NCI-H187 treated with DMSO at 0.1 percent for 48 hours (cell line): ENCODE data around the gene PPA2.
"Not testable (repeated sequence)": the region's sequence is repeated elsewhere in the genome, so short reads cannot be mapped to it uniquely, and the experiment has no call there.

Source experiments
- DNase-seq: peaks from one replicate; lab custom pipeline; 2025; lab: John Stamatoyannopoulos, UW

Gene PPA2

DNA sequence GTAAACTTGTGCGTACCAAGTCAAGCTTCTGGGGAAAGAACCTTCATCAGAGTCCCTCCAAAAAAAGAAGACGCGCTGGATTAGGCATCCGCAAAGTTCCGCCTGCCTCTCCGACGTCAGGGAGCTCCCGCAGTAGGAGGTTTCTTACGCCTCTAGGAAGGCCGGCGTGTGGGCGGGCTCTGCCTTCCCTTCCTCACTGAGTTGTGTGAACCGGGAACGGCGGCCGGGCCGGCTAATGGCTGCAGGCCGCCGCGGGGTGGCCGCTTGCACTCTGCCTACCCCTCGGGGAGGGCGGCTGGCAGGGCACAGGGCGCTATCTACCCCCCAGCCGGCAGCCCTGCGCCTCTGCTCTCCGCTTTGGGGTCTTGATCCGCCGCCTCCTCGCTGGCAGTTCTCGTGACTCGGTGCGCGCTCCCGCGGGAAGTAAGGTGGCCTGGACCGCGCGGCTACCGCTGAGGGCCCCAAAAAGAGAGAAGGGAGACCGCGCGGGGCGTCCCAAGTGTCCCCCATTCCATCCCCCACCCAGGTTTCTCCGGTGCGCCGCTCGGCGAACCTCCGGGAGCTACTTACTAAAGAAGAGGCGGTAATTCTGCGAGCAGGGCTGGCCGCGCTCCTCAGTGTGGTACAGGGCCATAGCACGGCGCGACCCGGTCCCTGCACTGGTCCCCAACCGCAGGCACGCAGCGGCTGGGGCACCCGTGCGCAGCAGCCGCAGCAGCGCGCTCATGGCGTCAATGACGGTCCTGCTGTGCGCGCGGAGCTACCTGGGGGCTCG lies at the start of gene PPA2:
Gene PPA2, minus strand, starts transcription at position 739 of the 775 bp plus-strand sequence. Its CDS starts 12 bp downstream, at position 727.
- no peak for DNase-seq

GRCh38 chr4:105520819-105521790 lies 47.2 kb upstream of the PPA2 start:
- no peak for DNase-seq

DNA sequence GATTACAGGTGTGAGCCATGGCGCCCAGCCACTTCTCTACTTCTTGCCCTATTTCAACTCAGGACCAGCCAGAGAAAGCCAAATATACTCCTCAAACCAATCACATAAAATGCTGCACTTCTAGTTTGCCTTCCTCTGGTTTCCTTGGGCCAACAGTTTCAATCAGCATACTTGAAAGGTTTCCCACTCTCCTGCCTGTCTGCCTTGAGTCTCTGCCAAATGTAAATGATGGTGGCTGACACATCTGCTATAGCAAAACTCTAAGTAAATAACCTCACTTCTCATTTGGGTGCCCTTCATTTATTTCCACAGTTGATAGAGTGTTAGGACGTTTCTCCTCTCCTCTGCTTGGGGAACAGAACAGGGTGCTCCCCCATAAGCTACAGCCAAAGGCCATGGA lies 36.4 kb upstream of the PPA2 start:
- no peak for DNase-seq

GRCh38 chr4:105509714-105510113 lies 35.9 kb upstream of the PPA2 start:
- no peak for DNase-seq

- no peak for DNase-seq
Observed at GRCh38 chr4:105509291-105509690, 35.4 kb upstream of the PPA2 start.

GRCh38 chr4:105504744-105505143 lies 30.9 kb upstream of the PPA2 start:
- no peak for DNase-seq

GRCh38 chr4:105503484-105503883 lies 29.6 kb upstream of the PPA2 start:
- DNase-seq, result no peak

DNA sequence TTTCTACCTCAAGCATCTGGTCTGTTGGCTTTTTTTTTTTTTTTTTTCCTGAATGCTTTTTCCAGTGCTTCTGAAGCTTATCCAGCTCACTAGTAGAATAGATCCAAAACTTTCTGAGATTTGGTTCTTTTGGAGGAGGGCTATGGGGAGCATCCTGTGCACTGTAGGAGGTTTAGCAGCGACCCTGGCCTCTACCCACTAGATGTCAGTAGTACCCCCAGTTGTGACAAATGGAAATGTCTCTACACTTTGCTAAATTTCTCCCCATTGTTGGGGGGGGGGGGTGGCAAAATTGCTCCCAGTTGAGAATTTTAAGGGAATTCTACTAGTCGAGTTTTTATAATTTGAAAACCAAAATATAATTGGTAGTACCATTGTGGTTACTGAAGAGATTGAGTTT lies 23.0 kb upstream of the PPA2 start:
- no peak for DNase-seq

- DNase-seq, result no peak
Observed at GRCh38 chr4:105495667-105496066, 21.8 kb upstream of the PPA2 start.

DNA sequence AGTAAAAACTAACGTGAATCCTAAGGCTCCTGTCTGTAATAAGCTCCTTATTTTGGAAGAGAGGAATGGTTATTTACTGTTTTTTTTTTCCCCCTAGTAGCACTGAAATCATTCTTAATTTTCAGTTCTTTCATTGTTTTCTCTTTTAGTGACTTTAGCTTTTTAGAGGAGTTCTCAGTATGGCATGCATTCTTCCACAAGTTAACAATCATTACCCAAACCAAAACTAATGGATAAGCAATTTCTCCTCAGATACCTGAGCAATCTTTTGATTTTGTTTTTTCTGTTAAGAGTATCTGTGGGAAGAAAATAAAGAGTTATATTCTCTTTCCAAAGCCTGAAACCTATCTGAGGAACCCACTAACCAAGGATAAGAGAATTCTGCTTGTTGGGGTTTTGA lies 16.7 kb upstream of the PPA2 start:
- DNase-seq, result no peak

DNA sequence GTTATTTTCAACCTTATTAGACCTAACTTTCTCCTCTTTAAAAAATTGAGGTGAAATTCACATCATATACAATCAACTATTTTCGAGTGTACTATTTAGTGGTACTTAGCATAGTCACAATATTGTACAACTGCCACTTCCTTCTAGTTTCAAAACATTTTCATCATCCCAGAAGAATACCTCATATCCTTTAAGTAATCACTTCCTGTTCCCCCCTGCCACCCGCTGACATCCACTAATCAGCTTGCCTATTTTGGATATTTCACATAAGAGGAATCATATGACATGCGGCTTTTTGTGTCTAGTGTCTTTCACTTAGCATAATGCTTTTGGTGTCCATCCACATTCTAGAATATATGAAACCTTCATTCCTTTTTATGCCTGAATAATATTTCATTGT lies 10.0 kb upstream of the PPA2 start:
- no peak for DNase-seq

DNA sequence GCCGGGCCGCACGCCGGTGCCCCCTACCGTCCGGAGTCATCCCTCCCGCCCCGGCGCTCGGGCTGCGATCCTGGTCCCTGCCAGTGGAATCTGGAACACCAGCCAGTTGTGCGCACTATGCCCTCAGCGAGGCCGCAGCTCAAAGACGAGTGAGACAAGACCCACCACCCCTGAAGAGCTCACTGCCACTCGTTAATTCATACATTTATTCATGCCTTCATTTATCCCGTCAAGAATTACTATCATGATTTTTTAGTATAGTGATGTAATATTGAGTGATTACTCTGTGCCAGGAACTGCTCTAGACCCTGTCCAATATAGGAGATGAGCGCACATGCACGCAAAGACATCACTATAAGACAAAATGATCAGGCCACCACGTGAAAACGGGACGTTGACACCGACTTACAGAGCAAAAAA lies 247 bp upstream of the PPA2 start:
- DNase-seq, result no peak

- no peak for DNase-seq
Observed at GRCh38 chr4:105472871-105473323, 965 bp downstream of the PPA2 start.

GRCh38 chr4:105471566-105472176 lies 2.2 kb downstream of the PPA2 start:
- peak; percentile 7 for DNase-seq

DNA sequence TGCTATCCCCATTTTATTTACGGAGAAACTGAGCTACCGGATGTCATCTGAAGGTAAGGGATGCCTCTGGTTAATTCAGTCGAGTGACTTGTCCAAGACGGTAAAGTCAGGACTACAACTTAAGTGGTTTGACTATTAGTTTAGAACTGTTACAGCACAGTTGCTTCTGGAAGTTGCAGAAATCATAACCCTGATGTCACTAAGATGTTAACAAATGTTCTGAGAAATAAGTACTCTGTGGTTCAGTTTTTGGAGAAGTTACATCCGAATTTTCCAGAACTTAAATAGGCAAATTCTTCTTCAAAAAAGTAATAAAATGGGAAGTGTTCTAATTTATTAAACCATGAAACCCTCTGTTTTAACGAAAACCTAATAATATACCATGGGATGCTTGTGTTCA lies 3.1 kb downstream of the PPA2 start:
- no peak for DNase-seq

DNA sequence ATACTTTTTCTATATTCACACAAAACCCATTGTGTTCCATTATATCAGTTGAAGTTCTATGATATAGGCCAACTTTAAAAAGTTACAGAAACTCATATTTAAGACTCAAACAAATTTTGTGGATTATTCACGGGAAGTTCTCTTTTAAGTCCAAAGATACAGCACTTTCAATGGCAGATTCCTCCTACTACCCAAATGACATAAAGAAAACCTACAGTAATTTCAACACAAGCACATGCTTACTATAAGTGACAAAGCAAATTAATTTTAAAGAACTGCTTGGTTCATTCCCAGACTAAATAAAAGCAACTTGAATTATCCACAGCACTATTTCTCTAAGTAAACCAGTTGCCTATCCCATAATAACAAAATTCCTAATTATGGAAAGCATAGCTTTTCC lies 4.1 kb downstream of the PPA2 start:
- no peak for DNase-seq

GRCh38 chr4:105466580-105466979 lies 7.3 kb downstream of the PPA2 start:
- no peak for DNase-seq

GRCh38 chr4:105464563-105464962 lies 9.3 kb downstream of the PPA2 start:
- not testable (repeated sequence) for DNase-seq

GRCh38 chr4:105462576-105462975 lies 11.3 kb downstream of the PPA2 start:
- DNase-seq, result no peak

- DNase-seq, result no peak
Observed at GRCh38 chr4:105461621-105462382, 12.1 kb downstream of the PPA2 start.

DNA sequence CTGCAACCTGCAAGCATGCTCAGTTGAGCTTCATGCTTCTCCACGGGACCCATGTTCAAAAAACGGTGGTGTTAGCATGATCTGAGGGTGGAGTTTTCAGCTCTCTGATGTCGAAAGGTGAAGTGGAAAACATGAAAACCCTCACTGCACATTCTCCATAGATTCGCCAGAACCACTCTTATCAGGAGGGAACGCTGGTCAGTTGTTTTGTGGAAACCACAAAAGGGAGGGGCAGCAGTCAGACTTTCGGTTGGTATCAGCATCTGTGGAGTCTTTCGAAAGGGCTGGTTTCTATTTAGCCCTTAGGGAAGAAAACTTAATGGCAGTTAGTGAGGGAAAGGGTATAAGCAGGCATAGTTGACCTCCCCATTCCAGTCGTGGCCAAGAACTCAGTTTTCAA lies 12.6 kb downstream of the PPA2 start:
- no peak for DNase-seq

DNA sequence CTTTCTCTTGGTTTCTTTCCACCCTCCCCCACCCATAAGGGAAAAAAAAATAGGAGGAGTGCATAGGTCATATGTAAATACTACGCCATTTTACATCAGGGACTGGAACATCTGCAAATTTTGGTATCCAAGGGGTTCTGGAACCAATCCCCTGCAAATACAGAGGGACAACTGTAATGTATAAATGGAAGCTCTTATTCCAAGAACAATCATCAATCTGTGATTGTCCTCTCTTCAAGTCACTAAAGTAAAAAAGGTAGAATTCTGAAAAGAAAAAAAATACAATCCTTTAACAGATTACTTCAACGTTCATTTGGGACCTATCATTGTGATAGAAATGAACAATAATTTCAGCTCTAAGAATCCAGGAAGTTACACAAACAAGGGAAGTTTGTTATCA lies 13.6 kb downstream of the PPA2 start:
- DNase-seq, result no peak
